WTC11 (cell line): Measurements from ENCODE around the gene QPCTL. TPM values are rescaled to one million over a fixed set of nuclear protein-coding genes. Genes with fewer than 3 reads are reported as not detected.

Experiments
- ATAC-seq: fragments of 200-7000 bp; cut with Tn5 transposase; 2 replicates; pipeline ENCODE4 v1.10.0; 2021; ENCODE audit warnings: mild to moderate bottlenecking, moderate library complexity
- CTCF ChIA-PET: fragments of 300-600 bp; sonication (Branson Sonifier 250); formaldehyde crosslinking; loops from one replicate; lab custom pipeline; 2021; ENCODE audit warnings: antibody characterized with exemption; lab: Charles Lee
- POLR2A ChIA-PET: fragments of 350-600 bp; sonication (Branson Sonifier 250); formaldehyde crosslinking; loops from one replicate; lab custom pipeline; 2021; ENCODE audit warnings: antibody characterized with exemption; lab: Charles Lee
- DNase-seq: peaks from one replicate; pipeline ENCODE4 v3.0.0; 2021; ENCODE audit warnings: low spot score
- H3K27ac Mint-ChIP-seq: 2 replicates; pipeline ENCODE4 v1.8.0; 2021; ENCODE audit warnings: mixed read lengths
- H3K27me3 Mint-ChIP-seq: 2 replicates; pipeline ENCODE4 v1.8.0; 2021; ENCODE audit warnings: low read depth, mild to moderate bottlenecking, moderate library complexity, mixed read lengths
- H3K36me3 Mint-ChIP-seq: 2 replicates; pipeline ENCODE4 v1.8.0; 2021; ENCODE audit warnings: mixed read lengths
- H3K4me1 Mint-ChIP-seq: 2 replicates; pipeline ENCODE4 v1.8.0; 2022; ENCODE audit warnings: mixed read lengths
- H3K4me3 Mint-ChIP-seq: 2 replicates; pipeline ENCODE4 v1.8.0; 2021; ENCODE audit warnings: mild to moderate bottlenecking, moderate library complexity, mixed read lengths
- H3K9me3 Mint-ChIP-seq: 2 replicates; pipeline ENCODE4 v1.8.0; 2021; ENCODE audit warnings: mixed read lengths
- ATF1 ChIP-seq: sonication (generic); formaldehyde crosslinking; IDR thresholded peaks from 2 replicates; pipeline ENCODE4 v1.8.1; 2023; ENCODE audit warnings: mild to moderate bottlenecking, moderate library complexity, missing genetic modification reagents
- ATF6 ChIP-seq: sonication (generic); formaldehyde crosslinking; IDR thresholded peaks from 2 replicates; pipeline ENCODE4 v1.8.1; 2023; ENCODE audit warnings: mild to moderate bottlenecking, missing genetic modification reagents
- CDX4 ChIP-seq: fragments of 250-450 bp; sonication (Bioruptor Pico); IDR thresholded peaks from 2 replicates; pipeline ENCODE4 v1.9.0; 2021; ENCODE audit warnings: moderate library complexity, mild to moderate bottlenecking, inconsistent platforms, borderline replicate concordance
- CTCF ChIP-seq: fragments of 200-600 bp; IDR thresholded peaks from 2 replicates; pipeline ENCODE4 v1.8.0; 2022; ENCODE audit warnings: antibody characterized with exemption
- E2F1 ChIP-seq: sonication (generic); formaldehyde crosslinking; IDR thresholded peaks from 2 replicates; pipeline ENCODE4 v1.8.0; 2022; ENCODE audit warnings: mild to moderate bottlenecking, missing genetic modification reagents
- E2F4 ChIP-seq: sonication (generic); formaldehyde crosslinking; IDR thresholded peaks from 2 replicates; pipeline ENCODE4 v1.8.1; 2022; ENCODE audit warnings: low read depth, mild to moderate bottlenecking, moderate library complexity, missing genetic modification reagents, borderline replicate concordance
- E2F5 ChIP-seq: sonication (generic); formaldehyde crosslinking; IDR thresholded peaks from 2 replicates; pipeline ENCODE4 v1.8.1; 2022; ENCODE audit warnings: mild to moderate bottlenecking, moderate library complexity, missing genetic modification reagents
- EMX1 ChIP-seq: fragments of 250-450 bp; sonication (Bioruptor Pico); IDR thresholded peaks from 2 replicates; pipeline ENCODE4 v1.8.0; 2021; ENCODE audit warnings: mild to moderate bottlenecking
- FOXK1 ChIP-seq: sonication (generic); formaldehyde crosslinking; IDR thresholded peaks from 2 replicates; pipeline ENCODE4 v1.8.0; 2022; ENCODE audit warnings: mild to moderate bottlenecking, moderate library complexity, missing genetic modification reagents
- HMGXB4 ChIP-seq: sonication (generic); formaldehyde crosslinking; IDR thresholded peaks from 2 replicates; pipeline ENCODE4 v1.8.1; 2023; ENCODE audit warnings: mild to moderate bottlenecking, moderate library complexity, missing genetic modification reagents
- KAT7 ChIP-seq: sonication (generic); formaldehyde crosslinking; IDR thresholded peaks from 2 replicates; pipeline ENCODE4 v1.8.1; 2023; ENCODE audit warnings: missing genetic modification reagents, mild to moderate bottlenecking, borderline replicate concordance
- MAX ChIP-seq: sonication (generic); formaldehyde crosslinking; IDR thresholded peaks from 2 replicates; pipeline ENCODE4 v1.8.0; 2022; ENCODE audit warnings: mild to moderate bottlenecking, missing genetic modification reagents
- MLX ChIP-seq: sonication (generic); formaldehyde crosslinking; IDR thresholded peaks from 2 replicates; pipeline ENCODE4 v1.8.1; 2023; ENCODE audit warnings: mild to moderate bottlenecking, missing genetic modification reagents, moderate library complexity
- PRRX2 ChIP-seq: fragments of 250-450 bp; sonication (Bioruptor Pico); IDR thresholded peaks from 2 replicates; pipeline ENCODE4 v1.8.0; 2021; ENCODE audit warnings: mild to moderate bottlenecking
- TEAD1 ChIP-seq: sonication (generic); formaldehyde crosslinking; IDR thresholded peaks from 2 replicates; pipeline ENCODE4 v1.8.0; 2022; ENCODE audit warnings: mild to moderate bottlenecking, missing genetic modification reagents
- ZMAT4 ChIP-seq: fragments of 250-450 bp; sonication (Bioruptor Pico); IDR thresholded peaks from 2 replicates; pipeline ENCODE4 v1.9.0; 2021; ENCODE audit warnings: mild to moderate bottlenecking
- ZNF232 ChIP-seq: sonication (generic); formaldehyde crosslinking; IDR thresholded peaks from 2 replicates; pipeline ENCODE4 v1.8.0; 2022; ENCODE audit warnings: mild to moderate bottlenecking, missing genetic modification reagents
- ZNF416 ChIP-seq: fragments of 250-450 bp; sonication (Bioruptor Pico); IDR thresholded peaks from 2 replicates; pipeline ENCODE4 v1.9.0; 2021; ENCODE audit warnings: mild to moderate bottlenecking, inconsistent platforms
- total RNA-seq: library from RNA; stranded (reverse); gene quantifications from 3 replicates; pipeline ENCODE4 v1.2.3, GENCODE V29; 2021

Gene QPCTL
- total RNA-seq, 1 experiment from 2014 or later = 33.3 TPM

- TF ChIP-seq ATF6 (CRISPR knock-in tag) (no peak), MLX (CRISPR knock-in tag) (no peak), TEAD1 (CRISPR knock-in tag) (0 out of 2 replicates have a peak, but pooled peaks have one; percentile 35), ZNF416 (CRISPR knock-in tag) (peak; percentile 55; the same call in 1 of the 2 replicates), ATF1 (CRISPR knock-in tag) (no peak)
Observed at GRCh38 chr19:45692187-45693105, at the start of gene QPCTL (continued).

- peaks cover 40% of the 10 kb centered on the region for H3K4me1 Mint-ChIP-seq
- H3K36me3 Mint-ChIP-seq = no peaks in the 10 kb centered on the region
- ChIA-PET CTCF (interaction anchor here (0.5 to 5.4 kb wide), 41 partner anchors 9 to 551 kb away, joined by 3 to 127 read pairs (median 7); partner anchors contain the start of genes FBXO46, GIPR, OPA3 and PPM1N), POLR2A (interaction anchor here (0.7 to 2.2 kb wide), 4 partner anchors 37 to 187 kb away, joined by 3 to 5 read pairs (median 4); partner anchors contain the start of gene QPCTL)
- peaks cover 24% of the 10 kb centered on the region for H3K27me3 Mint-ChIP-seq
- H3K4me3 Mint-ChIP-seq = peak overlapping the region; percentile 86
- no peaks in the 10 kb centered on the region for H3K9me3 Mint-ChIP-seq
- peak; percentile 40 for ATAC-seq
- peak; percentile 96 for DNase-seq
- peak overlapping the region; percentile 93 for H3K27ac Mint-ChIP-seq
- TF ChIP-seq ZNF232 (CRISPR knock-in tag) (no peak), KAT7 (CRISPR knock-in tag) (no peak), EMX1 (no peak), MAX (peak; percentile 44; the same call in 1 of the 2 replicates), PRRX2 (no peak), FOXK1 (CRISPR knock-in tag) (no peak), CTCF (peak; percentile 99), E2F4 (no peak), CDX4 (CRISPR knock-in tag) (no peak), E2F1 (CRISPR knock-in tag) (no peak), HMGXB4 (CRISPR knock-in tag) (peak; percentile 79), E2F5 (CRISPR knock-in tag) (0 out of 2 replicates have a peak, but pooled peaks have one; percentile 19), ZMAT4 (CRISPR knock-in tag) (no peak)
Observed at GRCh38 chr19:45643024-45643926, 49.2 kb upstream of the QPCTL start.
